Activated naive CD8-positive, alpha-beta T cell (primary cell): ENCODE measurements around the gene HIF3A.

Experiments
- H3K27ac Mint-ChIP-seq: one replicate; pipeline ENCODE4 v1.8.0; 2021; ENCODE audit warnings: mixed read lengths
- H3K27me3 Mint-ChIP-seq: one replicate; pipeline ENCODE4 v1.8.0; 2021; ENCODE audit warnings: mixed read lengths
- H3K36me3 Mint-ChIP-seq: one replicate; pipeline ENCODE4 v1.8.0; 2021; ENCODE audit warnings: mixed read lengths
- H3K4me1 Mint-ChIP-seq: one replicate; pipeline ENCODE4 v1.8.0; 2021; ENCODE audit warnings: low read depth, mixed read lengths
- H3K4me3 Mint-ChIP-seq: one replicate; pipeline ENCODE4 v1.8.0; 2021; ENCODE audit warnings: mild to moderate bottlenecking, mixed read lengths
- H3K9me3 Mint-ChIP-seq: one replicate; pipeline ENCODE4 v1.8.0; 2021; ENCODE audit warnings: low read depth, mixed read lengths

The HIF3A gene

GRCh38 chr19:46283771-46284170 lies 13.1 kb upstream of the HIF3A start:
- Mint-ChIP-seq H3K27ac (no peak overlapping the region), H3K9me3 (no peaks in the 10 kb centered on the region), H3K4me1 (no peaks in the 10 kb centered on the region), H3K36me3 (no peaks in the 10 kb centered on the region), H3K4me3 (no peak overlapping the region), H3K27me3 (peaks cover 6% of the 10 kb centered on the region)

- Mint-ChIP-seq H3K27me3 (peaks cover 6% of the 10 kb centered on the region), H3K36me3 (no peaks in the 10 kb centered on the region), H3K4me1 (no peaks in the 10 kb centered on the region), H3K4me3 (no peak overlapping the region), H3K27ac (no peak overlapping the region), H3K9me3 (no peaks in the 10 kb centered on the region)
These were observed 12.2 kb upstream of the HIF3A start for GRCh38 chr19:46284635-46285034.

- Mint-ChIP-seq H3K9me3 (no peaks in the 10 kb centered on the region), H3K36me3 (no peaks in the 10 kb centered on the region), H3K27me3 (peaks cover 4% of the 10 kb centered on the region), H3K27ac (no peak overlapping the region), H3K4me3 (no peak overlapping the region), H3K4me1 (no peaks in the 10 kb centered on the region)
These were observed 9.3 kb upstream of the HIF3A start for GRCh38 chr19:46287585-46287984.

- Mint-ChIP-seq H3K9me3 (no peaks in the 10 kb centered on the region), H3K4me3 (no peak overlapping the region), H3K27me3 (peaks cover 4% of the 10 kb centered on the region), H3K36me3 (no peaks in the 10 kb centered on the region), H3K4me1 (no peaks in the 10 kb centered on the region), H3K27ac (no peak overlapping the region)
These were observed 7.8 kb upstream of the HIF3A start for GRCh38 chr19:46288896-46289588.

- Mint-ChIP-seq H3K9me3 (no peaks in the 10 kb centered on the region), H3K27me3 (peaks cover 9% of the 10 kb centered on the region), H3K4me3 (no peak overlapping the region), H3K36me3 (no peaks in the 10 kb centered on the region), H3K27ac (no peak overlapping the region), H3K4me1 (no peaks in the 10 kb centered on the region)
These were observed 6.9 kb upstream of the HIF3A start for GRCh38 chr19:46289724-46290619.

GRCh38 chr19:46291829-46292228 lies 5.0 kb upstream of the HIF3A start:
- H3K4me1 Mint-ChIP-seq, result peaks cover 2% of the 10 kb centered on the region
- peaks cover 15% of the 10 kb centered on the region for H3K27me3 Mint-ChIP-seq
- peaks cover 4% of the 10 kb centered on the region for H3K36me3 Mint-ChIP-seq
- H3K9me3 Mint-ChIP-seq, result no peaks in the 10 kb centered on the region
- no peak overlapping the region for H3K27ac Mint-ChIP-seq
- no peak overlapping the region for H3K4me3 Mint-ChIP-seq

GRCh38 chr19:46294494-46294893 lies 2.3 kb upstream of the HIF3A start:
- Mint-ChIP-seq H3K4me1 (peaks cover 5% of the 10 kb centered on the region), H3K36me3 (peaks cover 4% of the 10 kb centered on the region), H3K9me3 (no peaks in the 10 kb centered on the region), H3K4me3 (no peak overlapping the region), H3K27ac (no peak overlapping the region), H3K27me3 (peaks cover 13% of the 10 kb centered on the region)

GRCh38 chr19:46295401-46296201 lies 1.2 kb upstream of the HIF3A start:
- H3K4me3 Mint-ChIP-seq, result no peak overlapping the region
- peaks cover 5% of the 10 kb centered on the region for H3K4me1 Mint-ChIP-seq
- H3K27me3 Mint-ChIP-seq, result peaks cover 15% of the 10 kb centered on the region
- H3K27ac Mint-ChIP-seq, result no peak overlapping the region
- peaks cover 4% of the 10 kb centered on the region for H3K36me3 Mint-ChIP-seq
- no peaks in the 10 kb centered on the region for H3K9me3 Mint-ChIP-seq

GRCh38 chr19:46296202-46296480 lies 701 bp upstream of the HIF3A start:
- H3K4me1 Mint-ChIP-seq, result peaks cover 5% of the 10 kb centered on the region
- H3K4me3 Mint-ChIP-seq, result no peak overlapping the region
- peaks cover 4% of the 10 kb centered on the region for H3K36me3 Mint-ChIP-seq

GRCh38 chr19:46297700-46298478 lies 1.0 kb downstream of the HIF3A start:
- Mint-ChIP-seq H3K36me3 (peaks cover 4% of the 10 kb centered on the region), H3K27me3 (peaks cover 15% of the 10 kb centered on the region), H3K4me1 (peaks cover 5% of the 10 kb centered on the region), H3K4me3 (no peak overlapping the region), H3K9me3 (no peaks in the 10 kb centered on the region), H3K27ac (no peak overlapping the region)

More at GRCh38 chr19:46296202-46296480, 701 bp upstream of the HIF3A start:
- peaks cover 15% of the 10 kb centered on the region for H3K27me3 Mint-ChIP-seq
- no peak overlapping the region for H3K27ac Mint-ChIP-seq
- H3K9me3 Mint-ChIP-seq, result no peaks in the 10 kb centered on the region

DNA sequence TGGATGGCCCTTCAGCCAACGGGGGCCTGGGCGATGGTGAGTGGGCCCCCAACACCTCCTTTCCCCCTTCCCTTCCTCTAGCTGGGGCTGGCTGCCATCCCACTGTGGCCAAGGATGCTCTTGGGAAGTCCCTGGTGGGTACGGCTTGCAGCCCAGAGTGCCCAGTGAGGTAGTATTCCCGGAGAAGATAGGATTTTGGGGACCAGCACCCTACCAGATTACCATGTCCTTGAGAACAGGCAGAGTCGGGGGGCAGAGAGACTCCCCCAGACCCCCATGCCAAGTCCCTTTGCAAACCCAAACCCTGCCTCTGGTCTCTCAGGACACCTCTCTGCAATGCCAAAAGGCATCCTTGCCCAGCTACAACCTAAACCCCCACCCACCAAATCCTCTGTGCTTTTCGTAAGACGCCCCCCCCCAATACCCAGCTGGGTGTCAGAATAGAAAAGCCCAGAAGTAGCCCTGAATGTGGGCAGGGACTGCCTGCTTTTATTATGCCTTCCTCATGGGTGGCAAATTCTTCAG lies 1.7 kb downstream of the HIF3A start:
- H3K4me3 Mint-ChIP-seq, result no peak overlapping the region
- no peak overlapping the region for H3K27ac Mint-ChIP-seq
- H3K4me1 Mint-ChIP-seq, result peaks cover 5% of the 10 kb centered on the region
- no peaks in the 10 kb centered on the region for H3K9me3 Mint-ChIP-seq
- peaks cover 15% of the 10 kb centered on the region for H3K27me3 Mint-ChIP-seq
- peaks cover 4% of the 10 kb centered on the region for H3K36me3 Mint-ChIP-seq

DNA sequence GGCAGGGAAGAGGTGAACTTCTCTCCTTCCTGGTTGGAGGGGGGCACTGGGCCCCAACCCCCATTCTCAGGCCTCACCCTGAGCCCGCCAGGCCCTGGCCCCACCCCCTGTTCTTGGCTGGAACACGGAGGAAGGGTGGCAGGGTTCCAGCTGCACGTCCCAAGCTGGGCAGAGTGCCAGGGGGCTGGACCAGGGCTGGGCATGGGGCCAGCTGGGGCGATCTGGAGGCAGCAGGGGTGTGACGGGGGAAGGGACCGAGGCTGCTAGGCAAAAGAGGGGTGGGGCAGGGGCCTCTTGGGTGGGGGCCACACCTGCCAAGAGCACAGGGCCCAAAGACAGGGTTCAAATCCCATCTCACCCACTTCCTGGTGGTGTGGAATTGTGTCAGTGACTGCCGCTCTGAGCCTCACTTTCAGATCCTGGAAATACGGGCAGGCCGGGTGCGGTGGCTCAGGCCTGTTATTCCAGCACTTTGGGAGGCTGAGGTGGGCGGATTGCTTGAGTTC lies 2.2 kb downstream of the HIF3A start:
- Mint-ChIP-seq H3K27me3 (peaks cover 15% of the 10 kb centered on the region), H3K9me3 (no peaks in the 10 kb centered on the region), H3K27ac (no peak overlapping the region), H3K4me1 (peaks cover 5% of the 10 kb centered on the region), H3K36me3 (peaks cover 4% of the 10 kb centered on the region), H3K4me3 (no peak overlapping the region)

- Mint-ChIP-seq H3K36me3 (peaks cover 4% of the 10 kb centered on the region), H3K4me3 (no peak overlapping the region), H3K27ac (no peak overlapping the region), H3K4me1 (peaks cover 5% of the 10 kb centered on the region), H3K27me3 (peaks cover 10% of the 10 kb centered on the region), H3K9me3 (no peaks in the 10 kb centered on the region)
These were observed 2.9 kb downstream of the HIF3A start for GRCh38 chr19:46299695-46300094.

GRCh38 chr19:46303322-46303690 lies 6.5 kb downstream of the HIF3A start:
- Mint-ChIP-seq H3K4me3 (no peak overlapping the region), H3K36me3 (peaks cover 2% of the 10 kb centered on the region), H3K4me1 (no peaks in the 10 kb centered on the region), H3K9me3 (peaks cover 11% of the 10 kb centered on the region), H3K27ac (no peak overlapping the region), H3K27me3 (peaks cover 2% of the 10 kb centered on the region)
